Neutrophil (primary cell): ENCODE results near the gene IFNGR1.

Source experiments
- H3K27ac ChIP-seq: fragments of 200-600 bp; sonication (generic); 2 replicates; pipeline ENCODE4 v1.5.1; 2016; ENCODE audit warnings: mild to moderate bottlenecking, moderate library complexity
- H3K27me3 ChIP-seq: fragments of 200-600 bp; sonication (generic); 2 replicates; pipeline ENCODE4 v1.6.0; 2016; ENCODE audit warnings: mild to moderate bottlenecking
- H3K36me3 ChIP-seq: fragments of 200-600 bp; sonication (generic); 2 replicates; pipeline ENCODE4 v1.5.1; 2017
- H3K4me1 ChIP-seq, 2 experiments: fragments of 200-600 bp in 1 of 2; sonication (generic) in 1 of 2; 1 replicate in 1 of 2; 2 replicates in 1 of 2; pipeline versions ENCODE4 v1.5.1 to v1.6.1; 2013 to 2016; ENCODE audit warnings: low read depth in 1 of 2, low read length in 1 of 2, mild to moderate bottlenecking in 1 of 2, moderate library complexity in 1 of 2; ENCODE audit not compliant: control insufficient read depth in 1 of 2, insufficient read depth in 1 of 2
- H3K4me3 ChIP-seq, 2 experiments: fragments of 200-600 bp in 1 of 2; sonication (generic) in 1 of 2; 1 replicate in 1 of 2; 2 replicates in 1 of 2; pipeline ENCODE4 v1.5.1; 2013 to 2016; ENCODE audit warnings: low read depth in 1 of 2, low read length in 1 of 2, mild to moderate bottlenecking in 1 of 2, moderate library complexity in 1 of 2
- H3K9me3 ChIP-seq: fragments of 200-600 bp; sonication (generic); 2 replicates; pipeline ENCODE4 v1.5.1; 2016
- CTCF ChIP-seq: fragments of 200-600 bp; sonication (generic); IDR thresholded peaks from 2 replicates; pipeline ENCODE4 v1.5.1; 2016; ENCODE audit warnings: antibody characterized with exemption

Gene IFNGR1

GRCh38 chr6:137162692-137163306 is 56.4 kb downstream of the IFNGR1 start:
- no peak overlapping the region for H3K27ac ChIP-seq
- H3K36me3 ChIP-seq = no peaks in the 10 kb centered on the region
- peaks cover 58 to 88% of the 10 kb centered on the region in 2 experiments for H3K4me1 ChIP-seq
- H3K9me3 ChIP-seq = no peaks in the 10 kb centered on the region
- no peaks in the 10 kb centered on the region for H3K27me3 ChIP-seq
- H3K4me3 ChIP-seq = no peak overlapping the region
- no peak for TF ChIP-seq CTCF

DNA sequence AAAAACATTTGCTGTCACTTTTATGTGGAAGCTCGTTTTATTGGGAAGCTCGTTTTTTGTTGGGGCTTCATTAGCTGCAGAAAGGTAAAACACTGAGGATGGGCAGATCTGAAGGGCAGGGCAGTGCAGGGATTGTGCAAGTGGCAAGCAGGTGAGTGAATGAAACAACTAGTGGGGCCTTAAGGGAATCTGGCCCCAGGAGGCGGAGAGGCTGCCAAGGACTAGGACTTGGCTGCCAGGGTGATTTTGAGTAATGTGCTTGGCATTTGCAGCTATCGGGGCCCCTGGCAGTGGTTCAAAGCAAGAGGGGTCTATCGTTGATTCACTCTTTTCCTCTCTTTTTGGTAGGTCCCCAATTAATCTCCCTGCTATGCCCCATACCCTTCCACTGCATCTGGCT is 57.2 kb downstream of the IFNGR1 start:
- Histone ChIP-seq H3K27ac (no peak overlapping the region), H3K36me3 (no peaks in the 10 kb centered on the region), H3K27me3 (no peaks in the 10 kb centered on the region), H3K4me1 (peaks cover 64 to 88% of the 10 kb centered on the region in 2 experiments), H3K9me3 (no peaks in the 10 kb centered on the region), H3K4me3 (no peak overlapping the region)
- TF ChIP-seq CTCF = no peak

DNA sequence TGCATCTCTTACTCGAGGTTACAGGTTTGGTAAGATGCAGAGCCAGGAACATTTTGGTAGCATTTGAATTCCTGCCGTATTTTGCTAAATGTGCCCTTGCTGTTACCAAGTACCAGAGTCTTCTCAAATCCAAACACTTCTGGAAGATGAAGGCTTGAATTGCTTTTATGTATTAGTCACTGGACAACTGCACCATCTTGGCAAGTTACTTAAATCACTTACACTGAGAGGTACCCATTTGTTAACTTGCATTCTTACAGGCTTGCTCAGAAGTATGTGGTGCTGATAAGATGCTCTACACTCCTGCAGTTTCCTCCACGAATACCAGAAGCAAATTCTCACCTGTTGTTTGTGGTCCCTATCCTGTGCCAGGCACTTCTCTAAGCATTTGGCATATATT is 58.4 kb downstream of the IFNGR1 start:
- H3K27me3 ChIP-seq = no peaks in the 10 kb centered on the region
- H3K4me3 ChIP-seq = no peak overlapping the region
- H3K36me3 ChIP-seq = no peaks in the 10 kb centered on the region
- H3K4me1 ChIP-seq = peaks cover 64 to 88% of the 10 kb centered on the region in 2 experiments
- no peaks in the 10 kb centered on the region for H3K9me3 ChIP-seq
- peak overlapping the region; percentile 2 for H3K27ac ChIP-seq
- no peak for TF ChIP-seq CTCF

GRCh38 chr6:137159912-137160311 is 59.3 kb downstream of the IFNGR1 start:
- peak overlapping the region; percentile 7 for H3K27ac ChIP-seq
- H3K36me3 ChIP-seq = no peaks in the 10 kb centered on the region
- no peak overlapping the region for H3K4me3 ChIP-seq
- H3K4me1 ChIP-seq = peaks cover 64 to 88% of the 10 kb centered on the region in 2 experiments
- no peaks in the 10 kb centered on the region for H3K9me3 ChIP-seq
- no peaks in the 10 kb centered on the region for H3K27me3 ChIP-seq
- no peak for TF ChIP-seq CTCF

DNA sequence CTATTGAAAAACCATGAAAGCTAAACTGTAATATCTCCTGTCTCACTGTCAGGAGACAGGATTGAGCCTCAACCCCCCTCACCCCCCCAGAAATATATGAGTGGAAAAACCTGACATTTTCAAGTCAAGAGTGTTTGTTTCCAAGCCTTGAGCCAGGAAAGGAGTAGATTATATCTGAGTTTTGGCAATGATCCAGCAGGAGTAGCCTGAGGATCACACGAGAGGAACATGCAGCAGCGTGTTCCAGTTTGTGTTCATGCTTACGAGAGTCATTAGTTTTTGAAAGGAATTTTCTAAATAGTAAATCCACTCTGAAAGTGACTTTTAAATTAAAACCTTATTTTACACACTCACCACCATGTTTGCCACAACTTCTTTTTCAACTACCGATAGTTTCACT is 61.6 kb downstream of the IFNGR1 start:
- Histone ChIP-seq H3K9me3 (no peaks in the 10 kb centered on the region), H3K27ac (no peak overlapping the region), H3K4me1 (peaks cover 68 to 87% of the 10 kb centered on the region in 2 experiments), H3K27me3 (no peaks in the 10 kb centered on the region), H3K36me3 (no peaks in the 10 kb centered on the region), H3K4me3 (no peak overlapping the region)
- no peak for TF ChIP-seq CTCF
